Prostate gland (tissue), 2 donors: ENCODE data around the gene ERI3. TPM values are rescaled to one million over a fixed set of nuclear protein-coding genes. Genes with fewer than 3 reads are reported as not detected.

Source experiments
- DNase-seq: peaks from one replicate; pipeline ENCODE4 v3.0.0-alpha.2; 2019; ENCODE audit warnings: low spot score
- H3K27ac ChIP-seq, 2 donors: fragments of 200-600 bp; sonication (generic); 2 replicates each; pipeline ENCODE4 v1.5.1; 2017 to 2019
- H3K27me3 ChIP-seq: fragments of 200-600 bp; sonication (generic); replicated peaks from 2 replicates; pipeline ENCODE4 v1.5.1; 2019; ENCODE audit not compliant: insufficient read depth
- H3K36me3 ChIP-seq, 2 donors: fragments of 200-600 bp; sonication (generic); 1 replicate in 1 of 2; 2 replicates in 1 of 2; pipeline versions ENCODE4 v1.5.1 to v1.8.1; 2017 to 2019
- H3K4me1 ChIP-seq: fragments of 200-600 bp; sonication (generic); replicated peaks from 2 replicates; pipeline ENCODE4 v1.5.1; 2019
- H3K4me3 ChIP-seq, 2 donors: fragments of 200-600 bp; sonication (generic); 2 replicates each; pipeline ENCODE4 v1.5.1; 2017 to 2019
- H3K9me3 ChIP-seq: fragments of 200-600 bp; sonication (generic); 2 replicates; pipeline ENCODE4 v1.5.1; 2017
- CTCF ChIP-seq, 4 experiments: fragments of 200-600 bp in 2 of 4; fragments of 450-650 bp in 2 of 4; sonication (generic) in 2 of 4; IDR thresholded peaks; 1 replicate in 3 of 4; 2 replicates in 1 of 4; pipeline ENCODE4 v1.5.1; 2016 to 2019; ENCODE audit warnings: antibody characterized with exemption in 4 of 4, mild to moderate bottlenecking in 2 of 4, moderate library complexity in 2 of 4
- POLR2A ChIP-seq: fragments of 450-650 bp; IDR thresholded peaks from one replicate; pipeline ENCODE4 v1.6.1; 2016; ENCODE audit warnings: antibody characterized with exemption, mild to moderate bottlenecking
- POLR2AphosphoS5 ChIP-seq: sonication (generic); formaldehyde crosslinking; IDR thresholded peaks from one replicate; pipeline ENCODE4 v1.6.1; 2017; ENCODE audit warnings: antibody characterized with exemption
- WGBS: methylation state at CpG from one replicate; pipeline ENCODE4 v1.1.5; 2018; 5-methylcytosine and 5-hydroxymethylcytosine counted together
- intact Hi-C: fragments of 100-400 bp; cut with DNase I; formaldehyde crosslinking; loops from one replicate; pipeline ENCODE4 v1.14.2; 2022
- total RNA-seq, 2 donors: library from RNA; depleted of rRNA; stranded (reverse); fragments of >200 nt; gene quantifications; one replicate each; pipeline ENCODE4 v1.1.0, GENCODE V29; 2016

The ERI3 gene
- total RNA-seq, 2 donors from 2014 or later, result 84.0 to 114 TPM

GRCh38 chr1:44359234-44359935 lies 4.3 kb upstream of the ERI3 start:
- intact Hi-C loops, result loop anchor here (10.0 kb wide), 1 partner anchor 145 kb away; the partner anchor contains the start of gene DMAP1
- 59% methylated on average over 6 of the region's 6 CpGs for WGBS
- no peak for DNase-seq
- no peak overlapping the region for H3K27ac ChIP-seq
- H3K4me1 ChIP-seq, result peaks cover under 1% of the 10 kb centered on the region
- TF ChIP-seq POLR2AphosphoS5 (no peak), CTCF (IDR thresholded peaks at IDR 0.05) (no peak), POLR2A (no peak)
- no peaks in the 10 kb centered on the region for H3K27me3 ChIP-seq
- H3K36me3 ChIP-seq, result no peaks in the 10 kb centered on the region
- no peaks in the 10 kb centered on the region for H3K9me3 ChIP-seq
- H3K4me3 ChIP-seq, result no peak overlapping the region

- no peak overlapping the region for H3K4me3 ChIP-seq
- H3K27ac ChIP-seq, result no peak overlapping the region
- H3K4me1 ChIP-seq, result peaks cover 6% of the 10 kb centered on the region
- no peak for DNase-seq
- no peaks in the 10 kb centered on the region for H3K9me3 ChIP-seq
- TF ChIP-seq POLR2A, result no peak
- H3K27me3 ChIP-seq, result no peaks in the 10 kb centered on the region
- intact Hi-C loops, result loop anchor here (10.0 kb wide), 1 partner anchor 143 kb away; the partner anchor contains the start of gene DMAP1
- WGBS, result 62% methylated on average over 4 of the region's 4 CpGs
- H3K36me3 ChIP-seq, result no peaks in the 10 kb centered on the region
Observed at GRCh38 chr1:44357710-44358109, 2.7 kb upstream of the ERI3 start.

- 69% methylated on average over 12 of the region's 12 CpGs for WGBS
- intact Hi-C loops, result loop anchor here (10.0 kb wide), 1 partner anchor 141 kb away; the partner anchor contains the start of gene DMAP1
- Histone ChIP-seq H3K9me3 (no peaks in the 10 kb centered on the region), H3K4me3 (peak overlapping the region in 1 of 2 donors; percentile 94), H3K27me3 (no peaks in the 10 kb centered on the region), H3K36me3 (no peaks in the 10 kb centered on the region), H3K27ac (no peak overlapping the region), H3K4me1 (peaks cover 6% of the 10 kb centered on the region)
- no peak for TF ChIP-seq POLR2A
- no peak for TF ChIP-seq POLR2AphosphoS5
- TF ChIP-seq CTCF (IDR thresholded peaks at IDR 0.05), result no peak
- no peak for DNase-seq
Observed at GRCh38 chr1:44355582-44356305, 687 bp upstream of the ERI3 start.

GRCh38 chr1:44354268-44354839 lies 703 bp downstream of the ERI3 start:
- no peaks in the 10 kb centered on the region for H3K36me3 ChIP-seq
- intact Hi-C loops, result loop anchor here (10.0 kb wide), 1 partner anchor 140 kb away; the partner anchor contains the start of gene DMAP1
- peak overlapping the region; percentile 79 to 94 for H3K4me3 ChIP-seq
- no peaks in the 10 kb centered on the region for H3K9me3 ChIP-seq
- no peaks in the 10 kb centered on the region for H3K27me3 ChIP-seq
- peak overlapping the region in 1 of 2 donors; percentile 64 for H3K27ac ChIP-seq
- 39% methylated on average over 10 of the region's 10 CpGs for WGBS
- TF ChIP-seq POLR2A, result no peak
- no peak for TF ChIP-seq POLR2AphosphoS5
- no peak for TF ChIP-seq CTCF (IDR thresholded peaks at IDR 0.05)
- H3K4me1 ChIP-seq, result peaks cover 6% of the 10 kb centered on the region
- peak; percentile 14 for DNase-seq

- 40% methylated on average over 1 of the region's 1 CpG for WGBS
Observed at GRCh38 chr1:44353604-44354003, 1.5 kb downstream of the ERI3 start.

More at GRCh38 chr1:44353604-44354003, 1.5 kb downstream of the ERI3 start:
- Histone ChIP-seq H3K36me3 (no peaks in the 10 kb centered on the region), H3K4me1 (peaks cover 6% of the 10 kb centered on the region), H3K27ac (no peak overlapping the region), H3K27me3 (no peaks in the 10 kb centered on the region), H3K9me3 (no peaks in the 10 kb centered on the region), H3K4me3 (no peak overlapping the region)
- TF ChIP-seq CTCF (IDR thresholded peaks at IDR 0.05) (no peak), POLR2AphosphoS5 (no peak), POLR2A (no peak)
- DNase-seq, result no peak
- intact Hi-C loops, result loop anchor here (10.0 kb wide), 1 partner anchor 139 kb away; the partner anchor contains the start of gene DMAP1
